Bronchial epithelial cell (primary cell): ENCODE measurements around the gene SLC35F4. TPM values are rescaled to one million over a fixed set of nuclear protein-coding genes. Genes with fewer than 3 reads are reported as not detected.

ENCODE experiments used
- DNase-seq: peaks from one replicate; pipeline ENCODE4 v3.0.0-alpha.2; 2010; ENCODE audit warnings: low read depth
- FAIRE-seq: peaks from 2 replicates; lab custom pipeline; 2011; peaks lifted over from hg19 to GRCh38; lab: Jason Lieb, UNC
- H3K27me3 ChIP-seq: 2 replicates; pipeline ENCODE4 v1.5.1; 2011; ENCODE audit warnings: low read length; ENCODE audit not compliant: control insufficient read depth, insufficient read depth
- H3K36me3 ChIP-seq: 2 replicates; pipeline ENCODE4 v1.5.1; 2011; ENCODE audit warnings: low read length; ENCODE audit not compliant: control insufficient read depth, insufficient read depth
- H3K4me3 ChIP-seq: 2 replicates; pipeline ENCODE4 v1.5.1; 2011; ENCODE audit warnings: mild to moderate bottlenecking, low read depth, low read length, control low read depth
- CTCF ChIP-seq: IDR thresholded peaks from 2 replicates; pipeline ENCODE4 v1.5.1; 2011; ENCODE audit warnings: mild to moderate bottlenecking, moderate library complexity, low read length, control low read depth, inconsistent platforms; ENCODE audit not compliant: insufficient read depth, severe bottlenecking
- total RNA-seq: library from RNA; depleted of rRNA; stranded (reverse); fragments of >200 nt; gene quantifications from 2 replicates; pipeline ENCODE4 v1.2.1, GENCODE V29; 2014

The SLC35F4 gene
- total RNA-seq, 1 donor from 2014 or later = not detected

- FAIRE-seq = peak; percentile 77
- no peaks in the 10 kb centered on the region for H3K36me3 ChIP-seq
- peaks cover 5% of the 10 kb centered on the region for H3K27me3 ChIP-seq
- peak; percentile 74 for DNase-seq
- no peak overlapping the region for H3K4me3 ChIP-seq
- no peak for TF ChIP-seq CTCF
These were observed 23.4 kb upstream of the SLC35F4 start for GRCh38 chr14:57889245-57889644.

GRCh38 chr14:57884175-57884574, 18.3 kb upstream of the SLC35F4 start:
- DNase-seq (peak; percentile 6), FAIRE-seq (no peak)
- peaks cover 5% of the 10 kb centered on the region for H3K27me3 ChIP-seq
- H3K4me3 ChIP-seq = no peak overlapping the region
- no peak for TF ChIP-seq CTCF
- no peaks in the 10 kb centered on the region for H3K36me3 ChIP-seq

- Histone ChIP-seq H3K36me3 (no peaks in the 10 kb centered on the region), H3K4me3 (no peak overlapping the region), H3K27me3 (peaks cover 5% of the 10 kb centered on the region)
- no peak for TF ChIP-seq CTCF
- no peak for DNase-seq
- no peak for FAIRE-seq
These were observed 17.2 kb upstream of the SLC35F4 start for GRCh38 chr14:57883061-57883460.

GRCh38 chr14:57879516-57879915, 13.6 kb upstream of the SLC35F4 start:
- H3K4me3 ChIP-seq = no peak overlapping the region
- DNase-seq = no peak
- H3K27me3 ChIP-seq = no peaks in the 10 kb centered on the region
- TF ChIP-seq CTCF = no peak
- H3K36me3 ChIP-seq = no peaks in the 10 kb centered on the region
- FAIRE-seq = no peak

- no peak for DNase-seq
- no peak for TF ChIP-seq CTCF
- H3K4me3 ChIP-seq = no peak overlapping the region
- no peaks in the 10 kb centered on the region for H3K27me3 ChIP-seq
- FAIRE-seq = no peak
- H3K36me3 ChIP-seq = no peaks in the 10 kb centered on the region
These were observed 10.1 kb upstream of the SLC35F4 start for GRCh38 chr14:57875985-57876384.

- H3K27me3 ChIP-seq = no peaks in the 10 kb centered on the region
- H3K36me3 ChIP-seq = no peaks in the 10 kb centered on the region
- FAIRE-seq (no peak), DNase-seq (no peak)
- H3K4me3 ChIP-seq = no peak overlapping the region
- no peak for TF ChIP-seq CTCF
These were observed 9.4 kb upstream of the SLC35F4 start for GRCh38 chr14:57875296-57875695.
